ENCODE results near the gene B3GAT2. TPM values are rescaled to one million over a fixed set of nuclear protein-coding genes. Genes with fewer than 3 reads are reported as not detected.

The B3GAT2 gene
- total RNA-seq, 2 donors from 2014 or later, result 0.31 to 0.42 TPM

- H3K9me3 ChIP-seq (ENCODE audit: control insufficient read depth, low read length), result peaks cover 5% of the 10 kb centered on the region
- DNase-seq, result no peak
- Mint-ChIP-seq H3K4me1 (no peaks in the 10 kb centered on the region), H3K4me3 (no peak overlapping the region), H3K27me3 (ENCODE audit: insufficient read depth) (no peaks in the 10 kb centered on the region), H3K9me3 (no peaks in the 10 kb centered on the region), H3K27ac (no peak overlapping the region), H3K36me3 (ENCODE audit: low read depth) (peaks cover 3% of the 10 kb centered on the region)
- H3K9ac ChIP-seq (ENCODE audit: extremely low read depth, low read length, poor library complexity, severe bottlenecking), result no peak overlapping the region
- H3K4me1 ChIP-seq (ENCODE audit: control insufficient read depth, insufficient read depth, low read length), result no peaks in the 10 kb centered on the region
- no peak overlapping the region for H3K4me3 ChIP-seq (ENCODE audit: low read length)
- WGBS, 2 experiments (ENCODE audit: insufficient coverage in 1 of 2, insufficient read length in 1 of 2), result 91% methylated on average over 2 of the region's 2 CpGs; no CpG with 5 or more reads in 1 of the 2 experiments
- no peaks in the 10 kb centered on the region for H3K27me3 ChIP-seq (ENCODE audit: control insufficient read depth, insufficient read depth, low read length, poor library complexity, severe bottlenecking)
- no peaks in the 10 kb centered on the region for H3K36me3 ChIP-seq (ENCODE audit: control insufficient read depth, insufficient read depth, low read length)
- TF ChIP-seq CTCF (conservative IDR thresholded peaks at IDR 0.05), result no peak
- no peak overlapping the region for H3K27ac ChIP-seq (ENCODE audit: low read depth, low read length)
Observed at GRCh38 chr6:70834520-70834919, 122.3 kb downstream of the B3GAT2 start.

- Mint-ChIP-seq H3K4me1 (no peaks in the 10 kb centered on the region), H3K27ac (no peak overlapping the region), H3K36me3 (ENCODE audit: low read depth) (peaks cover 3% of the 10 kb centered on the region), H3K27me3 (ENCODE audit: insufficient read depth) (no peaks in the 10 kb centered on the region), H3K9me3 (no peaks in the 10 kb centered on the region), H3K4me3 (no peak overlapping the region)
- H3K27me3 ChIP-seq (ENCODE audit: control insufficient read depth, insufficient read depth, low read length, poor library complexity, severe bottlenecking), result no peaks in the 10 kb centered on the region
- H3K9ac ChIP-seq (ENCODE audit: extremely low read depth, low read length, poor library complexity, severe bottlenecking), result no peak overlapping the region
- 100% methylated on average over 2 to 3 of the region's 3 CpGs for WGBS, 2 experiments (ENCODE audit: insufficient coverage in 1 of 2, insufficient read length in 1 of 2)
- TF ChIP-seq CTCF (conservative IDR thresholded peaks at IDR 0.05), result no peak
- no peaks in the 10 kb centered on the region for H3K36me3 ChIP-seq (ENCODE audit: control insufficient read depth, insufficient read depth, low read length)
- H3K4me3 ChIP-seq (ENCODE audit: low read length), result no peak overlapping the region
- H3K27ac ChIP-seq (ENCODE audit: low read depth, low read length), result no peak overlapping the region
- peaks cover 5% of the 10 kb centered on the region for H3K9me3 ChIP-seq (ENCODE audit: control insufficient read depth, low read length)
- H3K4me1 ChIP-seq (ENCODE audit: control insufficient read depth, insufficient read depth, low read length), result no peaks in the 10 kb centered on the region
- DNase-seq, result no peak
Observed at GRCh38 chr6:70831427-70831826, 125.4 kb downstream of the B3GAT2 start.

GRCh38 chr6:70823651-70824050 is 133.2 kb downstream of the B3GAT2 start:
- TF ChIP-seq CTCF (conservative IDR thresholded peaks at IDR 0.05), result no peak
- no peaks in the 10 kb centered on the region for H3K27me3 Mint-ChIP-seq (ENCODE audit: insufficient read depth)
- no peaks in the 10 kb centered on the region for H3K36me3 Mint-ChIP-seq (ENCODE audit: low read depth)

More at GRCh38 chr6:70823651-70824050, 133.2 kb downstream of the B3GAT2 start:
- H3K4me3 Mint-ChIP-seq, result no peak overlapping the region
- H3K9ac ChIP-seq (ENCODE audit: extremely low read depth, low read length, poor library complexity, severe bottlenecking), result no peak overlapping the region
- WGBS, 2 experiments (ENCODE audit: insufficient coverage in 1 of 2, insufficient read length in 1 of 2), result 86 to 100% methylated on average over 1 of the region's 1 CpG
- H3K4me1 Mint-ChIP-seq, result no peaks in the 10 kb centered on the region
- no peaks in the 10 kb centered on the region for H3K36me3 ChIP-seq (ENCODE audit: control insufficient read depth, insufficient read depth, low read length)
- DNase-seq, result no peak
- H3K27ac ChIP-seq (ENCODE audit: low read depth, low read length), result no peak overlapping the region
- no peaks in the 10 kb centered on the region for H3K4me1 ChIP-seq (ENCODE audit: control insufficient read depth, insufficient read depth, low read length)
- no peak overlapping the region for H3K4me3 ChIP-seq (ENCODE audit: low read length)
- no peaks in the 10 kb centered on the region for H3K9me3 ChIP-seq (ENCODE audit: control insufficient read depth, low read length)
- H3K27me3 ChIP-seq (ENCODE audit: control insufficient read depth, insufficient read depth, low read length, poor library complexity, severe bottlenecking), result no peaks in the 10 kb centered on the region
- no peak overlapping the region for H3K27ac Mint-ChIP-seq
- H3K9me3 Mint-ChIP-seq, result no peaks in the 10 kb centered on the region
